Thyroid gland (tissue), 4 donors: Measurements from ENCODE around the gene TRIM71. TPM values are rescaled to one million over a fixed set of nuclear protein-coding genes. Genes with fewer than 3 reads are reported as not detected.
"Not testable (repeated sequence)": the region's sequence is repeated elsewhere in the genome, so short reads cannot be mapped to it uniquely, and the experiment has no call there.

ENCODE experiments used
- DNase-seq, 2 donors: peaks; one replicate each; pipeline ENCODE4 v3.0.0-alpha.2; 2019
- H3K27ac ChIP-seq, 3 donors: fragments of 200-600 bp; sonication (generic); 1 replicate in 2 of 3; 2 replicates in 1 of 3; pipeline ENCODE4 v1.5.1; 2016 to 2019; ENCODE audit warnings: mild to moderate bottlenecking in 1 of 3, moderate library complexity in 1 of 3
- H3K27me3 ChIP-seq: fragments of 200-600 bp; sonication (generic); one replicate; pipeline ENCODE4 v1.5.1; 2019
- H3K36me3 ChIP-seq, 2 donors: fragments of 200-600 bp; sonication (generic); one replicate each; pipeline ENCODE4 v1.5.1; 2016 to 2019
- H3K4me1 ChIP-seq, 2 donors: fragments of 200-600 bp; sonication (generic); one replicate each; pipeline ENCODE4 v1.5.1; 2017 to 2019
- H3K4me3 ChIP-seq, 3 donors: fragments of 200-600 bp; sonication (generic); replicated peaks in 1 of 3; 1 replicate in 2 of 3; 2 replicates in 1 of 3; pipeline ENCODE4 v1.5.1; 2016; ENCODE audit warnings: mild to moderate bottlenecking in 1 of 3
- H3K9me3 ChIP-seq: fragments of 200-600 bp; sonication (generic); one replicate; pipeline ENCODE4 v1.5.1; 2017
- CTCF ChIP-seq, 6 experiments: fragments of 200-600 bp in 3 of 6; fragments of 450-650 bp in 3 of 6; sonication (generic) in 3 of 6; IDR thresholded peaks; one replicate each; pipeline ENCODE4 v1.5.1; 2016 to 2019; ENCODE audit warnings: antibody characterized with exemption in 6 of 6, mild to moderate bottlenecking in 2 of 6, inconsistent platforms in 1 of 6, moderate library complexity in 1 of 6
- POLR2A ChIP-seq, 2 donors: fragments of 450-650 bp; IDR thresholded peaks; one replicate each; pipeline ENCODE4 v1.6.1; 2017; ENCODE audit warnings: antibody characterized with exemption in 2 of 2, mild to moderate bottlenecking in 2 of 2, moderate library complexity in 1 of 2
- WGBS, 2 donors: methylation state at CpG; one replicate each; pipeline ENCODE4 v1.1.5; 2017; 5-methylcytosine and 5-hydroxymethylcytosine counted together
- intact Hi-C: fragments of 100-400 bp; cut with DNase I; formaldehyde crosslinking; loops from one replicate; pipeline ENCODE4 v1.15.1; 2023
- total RNA-seq, 4 donors: library from RNA; depleted of rRNA; stranded (reverse); fragments of >200 nt; gene quantifications; one replicate each; pipeline ENCODE4 v1.2.3, GENCODE V29; 2016

TRIM71 gene
- total RNA-seq, 4 donors from 2014 or later: under 0.01 to 0.15 (median 0.13) TPM; not detected in 1

DNA sequence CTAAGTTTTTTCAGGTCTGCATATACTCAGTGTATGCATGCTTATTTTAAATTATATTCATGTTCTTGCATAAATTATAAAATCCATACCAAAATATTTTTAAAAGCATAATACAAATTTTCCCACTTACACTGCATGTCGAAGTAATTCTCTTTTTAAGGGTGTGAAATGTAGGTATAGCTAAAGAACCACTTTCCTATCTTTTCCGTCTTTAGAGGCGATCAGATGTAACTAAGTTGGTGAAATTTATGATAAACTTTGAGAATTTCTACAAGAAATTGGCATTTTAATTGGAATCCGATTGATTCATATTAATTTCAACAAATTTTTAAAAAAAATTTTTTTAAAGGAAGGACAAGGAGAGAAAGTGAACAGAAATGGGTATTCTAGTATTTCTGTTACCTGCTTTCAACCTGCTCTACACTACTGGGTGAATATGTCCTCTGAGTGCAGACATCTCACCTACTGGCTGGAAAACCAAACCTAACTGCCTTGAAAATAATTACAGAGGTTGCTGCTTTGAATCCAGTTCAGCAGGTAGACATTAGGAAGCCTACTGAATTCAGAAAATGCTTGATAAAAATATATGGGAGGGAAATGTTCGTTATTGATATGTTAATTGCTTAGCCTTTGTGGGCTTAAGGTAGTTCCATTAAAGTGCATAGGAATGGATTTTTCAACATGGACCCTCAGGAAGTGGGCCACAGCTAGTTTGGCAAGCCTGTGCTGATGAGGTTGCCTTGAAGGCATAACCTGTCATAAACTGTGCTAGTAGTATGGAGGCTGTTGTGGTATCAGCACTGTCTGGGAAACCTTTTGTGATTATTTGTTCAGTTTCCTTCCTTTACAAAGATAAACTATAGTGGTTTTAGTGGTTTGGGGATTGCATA lies 5.1 kb downstream of the TRIM71 start:
- 84 to 87% methylated on average over 5 of the region's 5 CpGs for WGBS, 2 donors
- H3K27me3 ChIP-seq: peaks cover 7% of the 10 kb centered on the region

DNA sequence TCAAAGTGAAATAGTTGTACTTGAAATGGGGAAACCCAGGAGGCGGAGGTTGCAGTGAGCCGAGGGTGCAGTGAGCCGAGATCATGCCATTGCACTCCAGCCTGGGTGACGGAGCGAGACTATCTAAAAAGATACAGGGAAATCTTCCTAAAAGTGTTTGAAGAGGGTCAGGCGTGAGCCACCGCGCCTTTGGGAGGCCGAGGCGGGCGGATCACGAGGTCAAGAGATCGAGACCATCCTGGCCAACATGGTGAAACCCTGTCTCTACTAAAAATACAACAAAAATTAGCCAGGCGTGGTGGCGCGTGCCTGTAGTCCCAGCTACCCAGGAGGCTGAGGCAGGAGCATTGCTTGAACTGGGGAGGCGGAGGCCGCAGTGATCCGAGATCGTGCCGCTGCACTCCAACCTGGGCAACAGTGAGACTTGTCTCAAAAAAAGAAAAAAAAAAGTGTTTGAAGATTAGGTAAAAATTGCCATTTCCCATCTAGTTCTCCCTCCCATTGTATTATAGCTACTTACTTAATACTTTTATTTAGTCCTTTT lies 5.9 kb downstream of the TRIM71 start:
- H3K4me1 ChIP-seq: peaks cover 8 to 11% of the 10 kb centered on the region in 2 donors
- H3K27ac ChIP-seq, H3K4me3 ChIP-seq, H3K27me3 ChIP-seq, DNase-seq, H3K36me3 ChIP-seq, intact Hi-C loops, H3K9me3 ChIP-seq: not testable (repeated sequence)
- WGBS, 2 donors: 78 to 81% methylated on average over 21 of the region's 21 CpGs

More for the DNA sequence above, 5.1 kb downstream of the TRIM71 start:
- Histone ChIP-seq H3K27ac (no peak overlapping the region), H3K4me1 (peaks cover 10 to 19% of the 10 kb centered on the region in 2 donors), H3K9me3 (no peaks in the 10 kb centered on the region), H3K4me3 (no peak overlapping the region), H3K36me3 (no peaks in the 10 kb centered on the region)
- no peak for DNase-seq
- TF ChIP-seq POLR2A (IDR thresholded peaks at IDR 0.05) (no peak), CTCF (IDR thresholded peaks at IDR 0.05) (no peak)
- intact Hi-C loops: no loop called here

DNA sequence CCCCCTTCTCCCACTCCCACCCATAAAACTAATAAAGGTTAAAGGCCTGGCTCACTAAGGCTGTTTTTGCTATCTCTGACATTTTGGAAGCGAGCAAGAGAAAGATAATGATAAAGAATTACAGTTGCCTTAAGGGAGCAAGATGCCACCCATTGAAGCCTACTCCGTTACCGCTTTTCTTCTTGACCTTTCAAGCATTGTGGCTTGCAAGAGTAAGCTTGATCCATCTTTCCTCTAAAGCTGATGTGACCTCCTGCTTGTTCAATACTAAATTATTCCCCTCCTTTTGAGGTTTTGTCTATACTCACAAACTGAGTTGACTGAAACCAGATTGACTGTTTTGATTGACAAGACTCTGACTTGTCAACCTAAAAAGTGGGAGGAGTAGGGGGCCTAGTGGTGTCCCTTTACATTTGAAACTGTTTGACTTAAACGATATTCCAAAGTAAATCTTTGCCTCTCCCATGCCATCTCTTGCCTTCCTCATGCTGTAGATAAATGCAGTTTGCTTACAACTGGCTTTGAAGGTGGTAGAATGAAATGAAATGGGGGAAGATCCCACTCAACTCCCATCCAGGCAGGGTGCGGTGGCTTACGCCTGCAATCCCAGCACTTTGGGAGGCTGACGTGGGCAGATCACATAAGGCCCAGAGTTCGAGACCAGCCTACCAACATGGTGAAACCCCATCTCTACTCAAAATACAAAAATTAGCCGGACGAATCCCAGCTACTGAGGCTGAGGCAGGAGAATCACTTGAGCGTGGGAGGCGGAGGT lies 8.0 kb downstream of the TRIM71 start:
- TF ChIP-seq POLR2A (IDR thresholded peaks at IDR 0.05): no peak
- TF ChIP-seq CTCF (IDR thresholded peaks at IDR 0.05): no peak

DNA sequence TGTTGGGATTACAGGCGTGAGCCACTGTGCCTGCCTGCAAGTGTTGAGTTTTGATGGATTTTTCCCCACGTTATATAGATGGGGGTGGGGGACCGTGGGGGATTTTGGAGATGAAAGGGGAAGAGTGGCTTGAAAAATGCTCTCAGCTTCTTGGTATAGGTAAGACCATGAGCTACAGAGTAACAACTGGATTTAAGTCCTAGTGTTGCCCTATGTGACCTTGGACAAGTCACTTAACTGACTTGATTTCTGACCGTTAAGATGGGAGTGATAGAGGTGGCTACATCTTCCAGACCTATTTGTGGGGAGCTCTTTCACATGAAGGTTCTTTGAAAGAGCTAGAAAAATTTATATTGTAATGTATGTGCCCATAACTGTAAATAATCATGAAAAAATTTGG lies 13.3 kb downstream of the TRIM71 start:
- Histone ChIP-seq H3K27ac (no peak overlapping the region), H3K4me1 (no peaks in the 10 kb centered on the region), H3K36me3 (no peaks in the 10 kb centered on the region), H3K4me3 (no peak overlapping the region), H3K27me3 (no peaks in the 10 kb centered on the region), H3K9me3 (no peaks in the 10 kb centered on the region)
- intact Hi-C loops: no loop called here
- no peak for DNase-seq
- TF ChIP-seq CTCF (IDR thresholded peaks at IDR 0.05) (no peak), POLR2A (IDR thresholded peaks at IDR 0.05) (no peak)
- 98 to 100% methylated on average over 4 of the region's 4 CpGs for WGBS, 2 donors

More for the DNA sequence above, 8.0 kb downstream of the TRIM71 start:
- WGBS, 2 donors: 95 to 97% methylated on average over 12 of the region's 12 CpGs
- Histone ChIP-seq H3K9me3 (no peaks in the 10 kb centered on the region), H3K27ac (no peak overlapping the region), H3K4me3 (no peak overlapping the region), H3K27me3 (no peaks in the 10 kb centered on the region), H3K36me3 (no peaks in the 10 kb centered on the region), H3K4me1 (peaks cover 8 to 9% of the 10 kb centered on the region in 2 donors)
- DNase-seq: no peak
- intact Hi-C loops: no loop called here

- intact Hi-C loops: no loop called here
- 67 to 79% methylated on average over 2 of the region's 2 CpGs for WGBS, 2 donors
- TF ChIP-seq POLR2A (IDR thresholded peaks at IDR 0.05): no peak
- no peak for TF ChIP-seq CTCF (IDR thresholded peaks at IDR 0.05)
Measured at GRCh38 chr3:32831791-32832190, 14.0 kb downstream of the TRIM71 start.

More at GRCh38 chr3:32831791-32832190, 14.0 kb downstream of the TRIM71 start:
- no peak overlapping the region for H3K27ac ChIP-seq
- H3K36me3 ChIP-seq: no peaks in the 10 kb centered on the region
- no peaks in the 10 kb centered on the region for H3K27me3 ChIP-seq
- no peaks in the 10 kb centered on the region for H3K9me3 ChIP-seq
- no peak overlapping the region for H3K4me3 ChIP-seq
- no peaks in the 10 kb centered on the region for H3K4me1 ChIP-seq
- DNase-seq: no peak
